ENCODE results near the gene KCNK16.

- TF ChIP-seq POLR2A (IDR thresholded peaks at IDR 0.05) (no peak), CTCF (IDR thresholded peaks at IDR 0.05) (no peak)
Observed at GRCh38 chr6:39330476-39330875, 8.0 kb upstream of the KCNK16 start.
